ENCODE results near the gene DLG5.

DLG5 gene

DNA sequence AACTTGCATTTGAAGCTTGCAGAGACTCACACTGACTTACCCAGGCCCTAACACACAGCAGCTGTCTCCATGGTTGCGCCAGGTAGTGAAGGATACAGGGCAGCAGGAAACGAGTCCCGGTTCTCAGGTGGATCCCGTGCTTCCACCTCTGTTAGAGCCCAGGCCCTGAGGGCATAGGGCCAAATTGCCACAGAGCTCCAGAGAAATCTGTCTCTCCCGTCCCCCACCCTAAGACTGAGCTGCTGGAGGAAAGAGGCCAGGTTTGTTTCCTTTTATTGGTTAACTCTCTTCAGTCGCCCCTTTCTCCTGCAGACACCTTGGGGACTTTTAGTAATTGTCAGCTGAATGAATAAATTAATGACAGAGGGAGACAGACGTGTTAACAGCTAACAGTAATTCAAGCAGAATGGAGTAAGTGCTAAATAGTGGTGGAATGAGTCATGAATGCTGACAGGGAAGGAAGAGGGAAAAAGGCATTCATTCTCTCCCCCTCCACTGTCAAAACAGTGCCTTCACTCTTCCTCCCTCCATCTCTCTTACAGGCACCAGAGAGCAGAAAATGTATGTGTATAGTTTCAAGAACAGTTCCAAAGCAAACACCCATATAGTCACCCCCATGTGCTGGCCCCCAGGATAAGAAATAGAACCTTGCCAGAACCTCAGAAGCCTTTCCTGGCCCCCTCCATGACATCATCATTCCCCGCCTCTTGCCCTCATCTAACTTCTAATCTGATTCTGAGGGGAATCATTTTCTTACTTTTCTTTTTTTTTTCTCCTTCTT is 16.8 kb upstream of the DLG5 start:
- no peak for DNase-seq (ENCODE audit: low spot score)

DNA sequence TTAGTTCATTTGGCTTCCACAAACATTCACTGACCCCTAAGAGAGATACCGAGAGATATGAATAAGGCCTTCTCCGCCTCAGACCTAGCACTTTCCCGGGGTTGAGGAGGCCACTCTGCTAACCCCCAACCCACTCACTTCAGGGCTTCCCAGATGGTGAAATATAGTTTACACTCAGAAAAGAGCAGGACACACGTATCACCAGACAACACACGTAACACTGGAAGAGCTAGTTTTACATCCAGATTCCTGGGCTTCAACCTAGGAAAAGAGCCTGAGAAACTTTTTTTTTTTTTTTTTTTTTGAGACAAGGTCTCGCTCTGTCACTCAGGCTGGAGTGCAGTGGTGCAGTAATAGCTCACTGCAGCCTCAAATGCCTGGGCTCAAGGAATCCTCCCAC is 15.2 kb upstream of the DLG5 start:
- DNase-seq (ENCODE audit: low spot score), result no peak

DNA sequence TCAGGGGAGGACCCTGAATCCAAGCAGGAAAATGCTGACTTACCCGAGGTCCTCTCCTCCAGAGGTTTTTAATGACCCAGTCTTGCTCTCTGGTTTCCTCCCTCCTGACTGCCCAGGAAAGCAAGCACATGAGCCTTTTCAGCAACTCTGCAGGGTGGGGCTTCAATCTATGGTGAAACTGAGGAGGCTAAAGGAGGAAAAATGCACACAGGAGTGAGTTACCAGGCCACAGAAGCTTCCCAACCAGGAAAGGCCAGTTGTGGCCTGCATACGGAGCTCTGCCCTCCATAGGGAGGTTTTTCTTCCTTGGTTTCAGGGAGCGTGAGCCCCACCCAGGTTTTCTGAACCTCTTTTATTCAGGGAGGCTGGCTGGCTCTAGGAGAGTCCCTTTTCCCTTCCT is 14.1 kb upstream of the DLG5 start:
- DNase-seq (ENCODE audit: low spot score), result no peak

DNA sequence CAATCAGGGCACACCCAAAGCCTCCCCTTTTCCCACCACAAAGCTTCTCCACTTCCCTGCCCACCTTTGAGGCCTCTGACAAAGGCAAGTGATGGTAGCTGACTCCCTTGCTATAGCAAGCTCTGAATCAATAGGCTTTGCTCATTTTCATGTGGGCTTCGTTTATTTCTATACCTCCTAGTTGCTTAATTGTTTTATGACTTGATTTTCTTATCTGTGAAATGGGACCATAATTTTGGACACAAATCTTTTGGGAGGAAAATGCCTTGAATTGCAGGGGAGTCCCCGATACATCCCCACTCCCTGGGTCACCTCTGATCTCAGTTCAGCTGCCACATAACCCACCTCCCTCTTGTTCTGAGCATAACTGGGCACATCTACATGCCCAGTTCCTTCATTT is 13.7 kb upstream of the DLG5 start:
- no peak for DNase-seq (ENCODE audit: low spot score)

DNA sequence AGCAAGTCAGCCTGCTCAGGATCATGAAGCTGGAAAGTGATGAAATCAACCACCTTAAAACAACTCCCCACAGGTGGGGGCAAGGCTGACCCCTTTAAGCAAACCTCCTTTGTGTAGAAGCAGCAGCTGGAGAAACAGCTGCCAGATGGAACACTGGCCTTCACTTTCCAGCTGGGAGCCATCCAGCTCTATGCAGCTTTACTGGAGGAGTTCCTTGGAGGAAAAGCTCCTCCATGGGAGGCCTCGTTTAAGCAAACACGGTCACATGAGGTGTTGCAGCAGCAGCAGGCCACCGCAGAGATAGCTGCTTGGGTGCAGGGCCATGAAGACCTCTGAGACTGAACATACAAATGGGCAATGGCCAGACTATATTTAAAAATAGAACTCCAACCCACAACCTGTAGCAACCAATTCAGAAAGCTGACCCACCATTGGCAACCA is 13.0 kb upstream of the DLG5 start:
- peak; percentile 74 for DNase-seq (ENCODE audit: low spot score)

DNA sequence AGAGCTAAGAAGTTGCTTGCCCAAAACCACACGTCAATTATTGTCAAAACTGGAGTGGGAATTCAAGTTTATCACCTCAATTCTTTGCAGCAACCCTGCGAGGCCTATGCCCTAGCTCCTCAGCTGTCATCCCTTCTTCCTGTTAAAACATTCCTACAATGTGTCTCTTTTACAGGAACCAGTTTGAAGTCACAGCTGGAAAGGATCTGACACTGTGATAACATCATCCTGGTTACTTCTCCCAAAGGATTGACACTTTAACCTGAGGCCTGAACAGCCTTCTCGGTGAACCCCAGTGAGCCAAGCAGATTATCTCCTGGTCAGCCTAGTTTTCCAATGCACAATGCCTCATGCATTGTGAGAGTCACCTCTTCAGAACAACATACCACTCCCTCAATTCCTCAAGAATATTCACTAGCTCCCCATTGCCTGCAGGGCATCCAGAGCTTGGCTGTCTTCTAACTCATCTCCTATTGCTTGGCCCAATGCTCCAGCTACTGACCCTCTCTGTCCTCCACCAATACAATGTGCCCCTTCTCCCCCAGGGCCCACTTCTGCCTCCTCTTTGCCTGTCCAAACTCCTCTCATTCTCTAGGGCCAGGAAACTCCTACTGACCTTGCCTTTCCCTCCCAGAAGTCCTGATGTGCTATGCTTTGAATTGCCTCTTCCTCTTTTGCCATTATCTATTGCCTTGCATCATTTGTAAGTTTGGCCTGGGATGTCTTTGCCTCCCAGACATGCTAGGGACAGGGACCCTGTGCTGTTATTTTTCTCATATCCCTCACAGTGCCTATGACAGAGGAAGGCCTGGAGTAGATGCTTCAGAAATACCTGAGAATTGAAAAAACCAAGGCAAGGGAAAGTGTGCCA is 10.4 kb upstream of the DLG5 start:
- no peak for DNase-seq (ENCODE audit: low spot score)

DNA sequence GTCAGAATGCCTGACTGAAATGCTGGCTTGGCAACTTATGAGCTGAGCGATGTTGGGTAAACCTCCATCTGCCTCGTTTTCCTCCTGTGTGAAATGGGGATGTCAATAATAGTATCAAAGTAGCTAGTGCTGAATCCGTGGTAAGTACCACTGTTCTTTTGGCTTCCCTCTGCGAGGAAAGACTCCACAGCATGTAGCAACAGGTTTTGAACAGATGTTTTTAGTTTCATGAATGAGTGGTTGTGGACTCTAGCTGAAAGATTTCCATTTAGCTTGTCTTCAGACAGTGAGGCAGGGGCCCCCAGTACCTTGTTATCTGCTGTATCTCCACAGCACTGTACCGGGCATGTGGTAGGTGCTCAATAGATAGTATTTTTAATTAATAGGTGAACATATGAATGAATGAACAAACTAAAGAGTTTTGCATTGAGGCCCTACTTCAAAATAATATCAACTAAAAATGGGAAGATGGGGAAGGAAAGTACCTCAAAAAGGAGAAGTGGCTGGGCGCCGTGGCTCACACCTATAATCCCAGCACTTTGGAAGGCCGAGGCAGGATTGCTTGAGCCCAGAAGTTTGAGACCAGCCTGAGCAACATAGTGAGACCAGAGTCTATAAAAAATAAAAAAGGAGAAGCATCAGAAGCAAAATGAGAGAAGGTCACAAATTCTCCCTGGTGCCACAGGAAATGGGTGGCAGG is 5.6 kb upstream of the DLG5 start:
- no peak for DNase-seq (ENCODE audit: low spot score)

DNA sequence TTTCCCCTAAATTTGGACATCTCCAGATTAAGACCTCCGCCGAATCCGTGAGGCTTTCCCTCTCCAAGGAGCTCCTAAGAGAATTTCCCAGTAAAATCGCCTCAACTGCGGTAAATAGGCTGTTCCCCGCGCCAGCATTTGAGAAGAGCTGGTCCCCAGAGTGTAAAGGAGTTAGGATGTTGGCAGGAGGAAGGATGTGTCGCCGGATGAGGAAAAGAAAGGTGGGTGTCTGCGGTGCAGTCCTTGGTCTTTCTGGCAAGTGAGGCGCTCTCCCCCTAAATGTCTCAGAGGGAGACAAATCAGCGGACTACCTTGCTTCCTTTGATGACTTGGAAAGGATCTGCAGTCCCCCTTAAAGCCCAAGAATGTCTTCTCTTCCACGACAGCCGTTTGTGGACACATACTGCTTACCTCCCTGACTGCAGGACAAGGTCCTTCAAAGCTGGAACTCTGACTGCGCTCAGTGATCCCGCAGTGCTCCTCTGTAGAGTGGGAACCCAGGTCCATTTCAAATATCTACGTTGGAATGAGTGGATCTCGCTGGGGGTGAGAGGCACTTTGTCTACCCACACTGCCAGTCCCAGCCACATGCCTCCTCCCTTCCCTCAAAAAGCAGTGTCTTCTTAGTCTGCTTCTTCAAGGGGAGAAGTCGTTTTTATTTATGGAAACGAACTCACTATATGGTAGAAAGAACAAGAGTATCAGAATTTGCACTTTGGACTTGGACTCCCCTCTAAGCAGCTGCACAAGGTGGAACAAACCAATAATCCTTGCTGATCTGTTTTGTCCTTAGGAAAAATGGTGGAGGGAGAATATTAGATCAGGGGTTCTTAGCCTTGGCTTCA is 1.1 kb upstream of the DLG5 start:
- no peak for DNase-seq (ENCODE audit: low spot score)

DNA sequence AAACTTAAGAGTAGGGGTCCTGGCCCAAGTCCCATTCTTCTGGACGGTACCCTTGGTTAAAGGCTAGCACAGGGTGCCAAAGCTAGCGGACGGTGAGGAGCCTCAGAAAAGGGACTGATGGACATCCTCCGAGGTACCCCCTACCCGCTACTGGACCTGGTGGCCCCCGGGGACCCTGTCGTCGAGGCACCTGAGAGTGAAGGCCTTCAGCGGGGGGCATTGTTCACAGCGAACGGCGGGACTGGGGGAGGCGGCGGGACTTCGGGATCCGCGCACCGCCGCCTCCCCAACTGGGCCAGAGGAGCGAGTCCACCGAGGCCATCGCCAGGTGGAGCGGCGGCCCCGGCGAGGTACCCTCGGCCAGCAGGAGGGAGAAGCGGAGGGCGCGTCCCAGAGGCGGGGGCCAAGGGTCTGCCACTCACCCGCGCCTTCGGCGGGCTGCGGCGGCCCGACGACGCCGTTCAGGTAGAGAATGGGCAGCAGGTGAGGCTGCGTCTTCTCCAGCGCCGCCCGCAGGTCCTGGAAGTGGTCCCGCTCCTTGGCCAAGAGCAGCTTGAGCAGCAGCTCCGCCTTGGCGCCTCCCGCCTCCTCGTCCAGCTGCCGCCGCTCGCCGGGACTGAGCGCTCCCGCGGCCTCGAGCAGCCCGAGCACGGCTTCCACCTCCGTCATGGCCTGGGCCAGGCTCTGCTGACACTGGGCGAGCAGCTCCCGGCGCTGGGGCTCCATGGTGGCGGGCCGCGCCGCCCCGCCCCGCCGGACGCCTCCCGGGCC is 575 bp downstream of the DLG5 start:
- peak; percentile 71 for DNase-seq (ENCODE audit: low spot score)

DNA sequence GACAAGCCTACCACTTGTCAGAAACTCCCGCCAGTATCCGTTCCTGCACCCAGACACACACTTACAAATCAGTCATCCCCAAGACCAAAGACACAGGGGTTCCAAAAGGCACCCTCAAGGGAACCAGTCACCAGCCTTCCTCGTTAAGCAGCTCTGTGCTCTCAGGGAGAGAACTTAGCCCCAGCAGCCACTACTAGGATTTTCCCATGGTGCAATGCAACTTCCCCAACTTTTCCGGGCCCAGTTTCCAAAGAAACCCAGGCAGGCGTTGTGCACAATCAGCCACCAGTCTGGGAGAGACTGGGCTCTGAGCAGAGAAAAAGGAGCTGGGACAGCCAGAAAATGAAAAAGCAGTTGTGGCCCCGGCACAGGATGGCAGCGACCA is 1.2 kb downstream of the DLG5 start:
- DNase-seq (ENCODE audit: low spot score), result no peak

DNA sequence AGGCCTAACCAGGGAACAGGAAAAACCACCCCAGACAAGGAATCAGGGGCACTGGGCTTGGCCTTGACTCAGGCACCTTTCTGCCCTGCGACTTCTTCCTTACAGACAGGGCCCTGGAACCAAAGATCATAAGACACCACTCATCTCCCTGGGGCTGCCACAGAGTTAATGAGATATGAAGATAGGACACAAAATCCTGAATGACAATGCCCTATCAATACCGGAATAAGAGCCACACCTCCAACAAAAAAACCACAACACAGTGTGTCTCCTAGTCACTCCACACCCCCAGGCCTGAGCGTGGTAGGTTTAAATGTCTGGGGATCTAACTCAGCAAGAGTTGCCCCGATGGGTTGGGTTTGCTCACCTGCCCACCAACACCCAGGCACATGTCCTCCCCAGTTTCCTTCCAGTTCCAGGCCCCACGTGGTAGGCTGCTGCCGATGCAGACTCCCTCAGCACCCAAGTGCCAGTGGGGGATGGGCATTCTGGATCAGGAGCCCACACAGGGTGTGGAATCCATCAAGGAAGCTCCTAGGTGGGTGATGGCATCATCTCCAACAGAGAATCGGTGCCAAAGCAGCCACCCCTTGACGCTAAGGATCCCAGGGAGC is 3.9 kb downstream of the DLG5 start:
- DNase-seq (ENCODE audit: low spot score), result no peak

DNA sequence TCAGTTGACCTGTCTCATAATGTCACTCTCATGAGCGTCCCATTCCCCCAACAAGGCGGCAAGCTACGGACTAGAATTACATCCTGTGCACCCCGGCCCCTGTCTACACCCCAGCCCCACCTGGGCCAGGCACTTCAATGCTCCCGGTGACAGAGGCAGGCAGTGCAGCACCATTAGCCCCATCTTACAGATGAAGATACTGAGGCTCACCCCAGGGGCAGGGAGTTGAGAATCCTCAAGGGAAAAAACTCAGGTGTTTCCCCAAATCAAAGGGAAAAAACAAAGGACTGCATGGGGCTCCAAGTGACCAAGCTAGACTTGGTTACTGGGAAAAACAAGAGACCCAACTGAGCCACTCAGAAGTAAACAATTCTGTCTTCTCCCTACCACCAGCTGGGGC is 4.5 kb downstream of the DLG5 start:
- DNase-seq (ENCODE audit: low spot score), result no peak

DNA sequence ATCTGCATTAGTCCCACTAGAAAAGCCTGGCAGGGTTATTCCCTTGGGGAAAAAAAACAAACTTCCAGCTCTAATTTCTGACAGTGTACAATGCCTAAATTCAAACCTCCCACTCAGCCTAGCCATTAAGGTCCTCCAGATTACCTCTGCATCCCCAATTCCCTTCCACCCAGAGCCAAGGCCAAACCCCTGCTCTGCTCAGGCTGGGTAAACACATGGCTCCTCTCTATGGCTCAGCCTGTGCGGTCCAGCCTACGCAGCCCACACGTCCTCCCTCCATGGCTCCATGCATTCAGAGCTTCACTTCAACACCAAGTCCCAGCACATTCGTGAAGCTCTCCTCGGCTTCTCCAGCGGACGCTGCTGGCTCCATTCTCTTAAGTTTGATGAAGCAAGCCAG is 5.2 kb downstream of the DLG5 start:
- no peak for DNase-seq (ENCODE audit: low spot score)

DNA sequence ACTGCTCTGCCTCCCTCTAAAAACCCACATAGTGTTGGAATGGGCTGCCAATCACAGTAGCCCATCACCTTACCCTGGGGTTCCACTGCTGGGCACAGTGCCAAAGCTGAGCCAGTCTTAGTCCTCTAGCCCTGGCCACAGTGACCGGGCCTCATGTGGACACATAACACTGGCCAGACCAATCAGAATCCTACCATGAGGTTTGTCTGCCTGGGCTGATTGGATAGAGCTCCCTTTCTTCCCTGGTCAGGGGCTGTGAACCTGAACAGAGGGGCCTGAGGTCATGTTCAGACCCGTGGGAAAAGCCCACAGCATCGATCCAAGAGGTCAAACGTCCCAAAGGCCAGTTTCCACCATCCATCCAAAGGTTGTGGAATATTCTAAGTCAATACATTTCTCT is 6.1 kb downstream of the DLG5 start:
- DNase-seq (ENCODE audit: low spot score), result no peak

DNA sequence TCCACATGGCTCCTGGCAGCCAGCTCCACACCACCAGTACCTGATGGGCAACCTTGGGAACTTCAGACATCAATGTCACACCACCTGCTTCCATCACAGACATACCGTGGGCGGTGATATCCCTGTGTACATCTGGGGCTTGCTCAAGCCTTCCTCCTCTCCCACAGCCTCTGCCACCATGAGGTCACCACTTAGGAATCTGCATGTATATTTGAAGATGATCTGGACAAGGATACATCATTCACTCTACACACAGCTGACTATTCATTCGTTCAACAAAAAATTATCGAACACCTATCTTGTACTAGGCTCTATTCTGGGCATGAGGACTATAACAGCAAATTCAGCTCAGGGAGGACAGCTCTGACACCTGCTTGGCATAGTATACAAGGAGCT is 6.8 kb downstream of the DLG5 start:
- DNase-seq (ENCODE audit: low spot score), result no peak

DNA sequence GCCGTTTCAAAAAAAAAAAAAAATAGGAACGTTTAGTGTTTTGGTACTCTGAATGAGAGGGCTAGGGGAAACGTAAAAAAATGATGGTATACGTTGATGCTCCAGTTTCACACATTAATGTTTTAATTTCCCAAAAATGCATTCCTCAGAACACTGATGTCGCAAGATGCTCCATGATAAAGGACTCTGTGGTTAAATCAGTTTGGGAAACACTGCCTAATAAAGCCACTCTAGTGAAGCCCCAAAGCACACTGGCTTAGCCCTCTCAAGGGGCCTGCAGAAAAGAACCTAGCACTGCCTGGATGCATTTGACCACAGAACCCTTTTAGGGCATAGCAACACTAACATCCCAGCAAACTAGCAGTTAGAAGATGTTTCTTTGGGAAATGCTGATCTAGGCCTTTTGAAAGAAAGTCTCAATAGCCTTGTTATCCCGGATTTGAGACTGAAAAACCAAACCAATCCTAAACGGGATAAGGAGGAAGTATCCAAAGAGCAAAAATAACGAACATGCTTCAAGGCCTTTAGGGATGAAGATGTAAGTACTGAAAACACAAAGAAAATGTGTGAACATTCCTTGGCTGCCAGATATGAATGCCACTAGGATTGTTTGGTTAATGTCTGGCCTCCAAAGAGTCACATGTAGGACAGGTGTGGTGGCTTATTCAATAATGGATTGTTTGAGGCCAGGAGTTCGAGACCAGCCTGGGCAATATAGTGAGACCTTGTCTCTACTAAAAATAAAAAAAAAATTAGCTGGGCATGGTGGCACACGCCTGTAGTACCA is 11.0 kb downstream of the DLG5 start:
- DNase-seq (ENCODE audit: low spot score), result no peak

DNA sequence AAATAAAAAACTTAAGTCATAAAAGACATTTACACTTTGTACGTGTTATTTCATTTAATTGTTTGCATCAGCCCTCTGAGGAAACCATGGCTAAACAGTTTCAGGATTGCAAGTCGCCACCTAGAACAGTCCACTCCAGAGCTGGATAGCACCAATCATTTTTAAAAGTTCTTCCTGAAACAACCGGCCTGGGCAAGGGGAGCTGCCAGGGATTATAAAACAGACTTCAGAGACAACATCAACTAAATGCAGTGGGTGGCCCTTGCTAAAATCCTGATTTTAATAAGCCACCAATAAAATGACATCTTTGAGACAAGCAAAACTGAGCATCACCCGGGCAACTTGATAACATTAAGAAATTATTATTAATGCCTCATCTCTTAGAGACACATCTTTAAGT is 13.5 kb downstream of the DLG5 start:
- DNase-seq (ENCODE audit: low spot score), result no peak

DNA sequence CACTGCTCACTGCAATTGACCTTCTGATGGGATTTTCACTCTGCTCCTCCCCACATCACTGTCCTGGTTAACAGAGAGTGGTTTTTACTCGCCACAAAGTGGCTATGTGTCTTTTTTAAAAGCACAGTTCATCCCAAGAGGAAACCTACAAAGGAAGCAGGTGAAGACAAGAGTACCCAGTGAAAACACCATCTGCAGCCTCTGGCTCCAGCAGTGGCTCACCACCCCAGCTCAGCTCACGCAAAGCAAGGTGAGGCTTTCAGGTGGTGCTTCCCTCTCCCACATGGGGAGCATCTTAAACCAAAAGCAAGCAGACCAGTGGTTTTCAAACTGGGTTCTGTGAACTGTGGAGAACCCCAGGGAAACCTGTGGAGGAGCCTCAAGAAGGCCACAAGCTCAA is 14.0 kb downstream of the DLG5 start:
- no peak for DNase-seq (ENCODE audit: low spot score)

DNA sequence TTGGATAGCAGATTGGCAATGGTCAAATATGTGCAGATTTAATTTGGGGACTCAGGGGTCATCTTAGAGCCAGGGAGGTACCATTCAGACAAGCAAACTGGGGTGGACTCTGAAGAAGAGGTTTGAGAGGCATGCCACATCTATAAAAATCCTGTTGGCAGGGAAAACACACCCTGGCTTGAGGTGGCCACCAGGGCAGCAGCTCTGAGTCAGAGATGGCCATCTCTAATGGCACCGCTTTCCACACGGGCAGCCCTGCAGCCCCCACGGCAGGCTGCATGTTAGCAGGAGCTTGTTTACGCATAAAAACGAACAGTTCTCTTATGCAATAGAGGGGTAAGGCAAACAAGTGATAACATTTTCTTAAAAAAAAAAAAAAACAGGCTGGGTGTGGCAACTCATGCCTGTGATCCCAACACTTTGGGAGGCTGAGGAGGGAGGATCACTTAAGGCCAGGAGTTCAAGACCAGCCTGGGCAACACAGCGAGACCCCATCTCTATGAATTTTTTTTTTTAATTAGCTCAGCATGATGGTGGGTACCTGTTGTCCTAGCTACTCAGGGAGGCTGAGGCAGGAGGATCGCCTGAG is 14.9 kb downstream of the DLG5 start:
- DNase-seq (ENCODE audit: low spot score), result no peak
